ENCODE data around the gene TRAF1.
A peak's percentile ranks its signal among the peaks of the same experiment; 100 is the strongest.

The TRAF1 gene

GRCh38 chr9:120904061-120904977 lies 22.3 kb downstream of the TRAF1 start:
- no peak for DNase-seq

GRCh38 chr9:120902569-120903535 lies 23.7 kb downstream of the TRAF1 start:
- no peak for DNase-seq

GRCh38 chr9:120901755-120902568 lies 24.6 kb downstream of the TRAF1 start:
- no peak for DNase-seq

GRCh38 chr9:120900824-120901223 lies 25.8 kb downstream of the TRAF1 start:
- no peak for DNase-seq

- DNase-seq, result no peak
Measured at GRCh38 chr9:120899490-120900068, 27.0 kb downstream of the TRAF1 start.

GRCh38 chr9:120898396-120898795 lies 28.2 kb downstream of the TRAF1 start:
- no peak for DNase-seq

GRCh38 chr9:120895951-120896350 lies 30.6 kb downstream of the TRAF1 start:
- no peak for DNase-seq

GRCh38 chr9:120894321-120895148 lies 32.1 kb downstream of the TRAF1 start:
- DNase-seq, result no peak

GRCh38 chr9:120893611-120894307 lies 32.8 kb downstream of the TRAF1 start:
- no peak for DNase-seq

- DNase-seq, result peak; percentile 56
Measured at GRCh38 chr9:120892748-120893610, 33.6 kb downstream of the TRAF1 start.

GRCh38 chr9:120891884-120892747 lies 34.5 kb downstream of the TRAF1 start:
- no peak for DNase-seq

- no peak for DNase-seq
Measured at GRCh38 chr9:120891245-120891883, 35.2 kb downstream of the TRAF1 start.

- no peak for DNase-seq
Measured at GRCh38 chr9:120890320-120891244, 36.0 kb downstream of the TRAF1 start.

GRCh38 chr9:120889606-120890271 lies 36.9 kb downstream of the TRAF1 start:
- no peak for DNase-seq

- DNase-seq, result no peak
Measured at GRCh38 chr9:120888626-120889025, 38.0 kb downstream of the TRAF1 start.

GRCh38 chr9:120886490-120886967 lies 40.1 kb downstream of the TRAF1 start:
- peak; percentile 65 for DNase-seq
